ENCODE results near the gene LRRN4CL.
"Not testable (repeated sequence)": the region's sequence is repeated elsewhere in the genome, so short reads cannot be mapped to it uniquely, and the experiment has no call there.

The LRRN4CL gene

GRCh38 chr11:62675415-62675814 is 13.9 kb downstream of the LRRN4CL start:
- DNase-seq (ENCODE audit: low read depth) = not testable (repeated sequence)

GRCh38 chr11:62673196-62673525 is 16.2 kb downstream of the LRRN4CL start:
- no peak for DNase-seq (ENCODE audit: low read depth)

DNA sequence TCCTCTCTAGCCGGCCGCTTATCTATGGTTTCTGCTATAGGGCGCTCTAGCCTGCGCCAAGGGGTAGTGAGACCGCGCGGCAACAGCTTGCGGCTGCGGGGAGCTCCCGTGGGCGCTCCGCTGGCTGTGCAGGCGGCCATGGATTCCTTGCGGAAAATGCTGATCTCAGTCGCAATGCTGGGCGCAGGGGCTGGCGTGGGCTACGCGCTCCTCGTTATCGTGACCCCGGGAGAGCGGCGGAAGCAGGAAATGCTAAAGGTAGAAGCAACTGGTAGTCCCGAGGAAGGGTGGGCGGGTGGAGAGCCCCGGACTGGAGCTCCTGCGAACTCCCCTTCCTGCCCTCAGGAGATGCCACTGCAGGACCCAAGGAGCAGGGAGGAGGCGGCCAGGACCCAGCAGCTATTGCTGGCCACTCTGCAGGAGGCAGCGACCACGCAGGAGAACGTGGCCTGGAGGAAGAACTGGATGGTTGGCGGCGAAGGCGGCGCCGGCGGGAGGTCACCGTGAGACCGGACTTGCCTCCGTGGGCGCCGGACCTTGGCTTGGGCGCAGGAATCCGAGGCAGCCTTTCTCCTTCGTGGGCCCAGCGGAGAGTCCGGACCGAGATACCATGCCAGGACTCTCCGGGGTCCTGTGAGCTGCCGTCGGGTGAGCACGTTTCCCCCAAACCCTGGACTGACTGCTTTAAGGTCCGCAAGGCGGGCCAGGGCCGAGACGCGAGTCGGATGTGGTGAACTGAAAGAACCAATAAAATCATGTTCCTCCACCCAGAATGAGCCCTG is 17.5 kb downstream of the LRRN4CL start, which contains the start of the genes LBHD1 and UQCC3:
Gene LBHD1, minus strand, starts transcription at position 660 of the 782 bp plus-strand sequence. CDS start 2,236 bp downstream, outside the sequence.
Gene UQCC3, plus strand, starts transcription at position 66 of the 782 bp plus-strand sequence. Its CDS starts 73 bp downstream, at position 139.
- DNase-seq (ENCODE audit: low read depth) = peak; percentile 84

GRCh38 chr11:62671236-62671607 is 18.1 kb downstream of the LRRN4CL start:
- no peak for DNase-seq (ENCODE audit: low read depth)

GRCh38 chr11:62669420-62670161 is 19.7 kb downstream of the LRRN4CL start:
- DNase-seq (ENCODE audit: low read depth) = no peak

DNA sequence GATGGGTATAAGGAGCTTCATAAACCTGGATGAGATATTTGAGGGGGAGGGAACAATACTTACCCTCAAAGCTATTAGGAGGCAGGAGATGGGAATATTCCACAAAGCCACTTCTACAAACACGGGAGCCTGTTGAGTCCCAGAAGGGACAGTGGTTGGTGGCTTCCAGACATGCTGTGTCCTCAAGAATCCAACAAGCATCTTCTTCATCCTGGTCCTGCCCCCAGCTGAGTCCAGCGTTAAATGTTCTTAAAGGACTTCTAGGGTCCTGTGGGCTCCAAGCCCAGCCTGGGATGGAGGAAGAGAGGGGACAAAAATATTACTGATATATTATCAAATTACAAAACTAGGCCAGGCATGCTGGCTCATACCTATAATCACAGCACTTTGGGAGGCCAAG is 21.9 kb downstream of the LRRN4CL start:
- DNase-seq (ENCODE audit: low read depth) = no peak

DNA sequence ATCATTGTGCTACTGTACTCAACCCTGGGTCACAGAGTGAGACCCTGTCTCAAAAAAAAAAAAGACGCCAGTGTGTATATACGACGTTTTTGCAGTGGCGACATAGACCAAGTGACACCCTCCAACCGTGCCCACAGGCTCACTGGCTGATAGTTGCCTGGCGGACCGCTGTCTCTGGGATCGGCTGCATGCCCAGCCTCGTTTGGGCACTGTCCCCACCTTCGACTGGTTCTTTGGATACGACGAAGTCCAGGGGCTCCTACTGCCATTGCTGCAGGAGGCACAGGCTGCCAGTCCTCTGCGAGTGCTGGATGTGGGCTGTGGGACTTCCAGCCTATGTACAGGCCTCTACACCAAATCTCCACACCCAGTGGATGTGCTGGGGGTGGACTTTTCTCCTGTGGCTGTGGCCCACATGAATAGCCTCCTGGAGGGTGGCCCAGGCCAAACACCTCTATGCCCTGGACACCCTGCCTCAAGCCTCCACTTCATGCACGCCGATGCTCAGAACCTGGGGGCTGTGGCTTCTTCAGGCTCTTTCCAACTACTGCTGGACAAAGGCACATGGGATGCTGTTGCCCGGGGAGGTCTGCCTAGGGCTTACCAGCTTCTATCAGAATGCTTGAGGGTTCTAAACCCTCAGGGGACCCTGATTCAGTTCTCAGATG is 22.9 kb downstream of the LRRN4CL start:
- DNase-seq (ENCODE audit: low read depth) = no peak

GRCh38 chr11:62665599-62666258 is 23.6 kb downstream of the LRRN4CL start:
- DNase-seq (ENCODE audit: low read depth) = peak; percentile 61

- peak; percentile 95 for DNase-seq (ENCODE audit: low read depth)
Observed at GRCh38 chr11:62665075-62665598, 24.2 kb downstream of the LRRN4CL start, which contains the start of the genes C11orf98 and CSKMT. TSS of gene C11orf98 (minus strand) at chr11:62665210. CDS start at chr11:62665169, 41 bp downstream. TSS of gene CSKMT (plus strand) at chr11:62665312. CDS start at chr11:62665880, 568 bp downstream.

DNA sequence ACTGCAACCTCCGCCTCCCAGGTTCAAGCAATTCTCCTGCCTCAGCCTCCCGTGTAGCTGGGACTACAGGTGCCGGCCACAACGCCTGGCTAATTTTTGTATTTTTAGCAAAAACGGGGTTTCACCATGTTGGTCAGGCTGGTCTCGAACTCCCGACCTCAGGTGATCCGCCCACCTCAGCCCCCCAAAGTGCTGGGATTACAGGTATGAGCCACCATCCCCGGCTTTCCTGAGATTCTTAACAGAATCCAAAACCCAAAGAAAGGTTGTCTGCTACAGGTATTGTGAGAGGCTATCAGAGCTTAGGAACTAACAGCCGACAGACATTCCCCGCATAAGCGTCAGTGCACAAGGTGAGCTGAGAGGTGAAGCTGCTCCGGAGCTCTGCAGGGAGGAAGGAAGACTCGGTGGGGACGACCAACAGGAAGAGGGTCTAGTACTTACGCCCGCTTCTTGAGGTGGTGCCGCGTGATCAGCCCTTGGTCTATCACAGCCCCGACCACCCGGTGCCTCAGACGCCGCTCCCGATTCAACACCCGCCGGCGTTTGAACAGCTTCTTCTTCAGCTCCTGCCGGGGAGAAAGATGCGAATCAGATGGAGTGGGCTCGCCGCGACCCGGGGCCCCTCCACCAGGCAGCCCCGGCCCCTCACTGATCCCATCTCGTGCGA is 24.8 kb downstream of the LRRN4CL start:
- DNase-seq (ENCODE audit: low read depth) = peak; percentile 44

- no peak for DNase-seq (ENCODE audit: low read depth)
Observed at GRCh38 chr11:62656796-62657429, 32.4 kb downstream of the LRRN4CL start.

GRCh38 chr11:62654297-62654696 is 35.0 kb downstream of the LRRN4CL start:
- DNase-seq (ENCODE audit: low read depth) = no peak

DNA sequence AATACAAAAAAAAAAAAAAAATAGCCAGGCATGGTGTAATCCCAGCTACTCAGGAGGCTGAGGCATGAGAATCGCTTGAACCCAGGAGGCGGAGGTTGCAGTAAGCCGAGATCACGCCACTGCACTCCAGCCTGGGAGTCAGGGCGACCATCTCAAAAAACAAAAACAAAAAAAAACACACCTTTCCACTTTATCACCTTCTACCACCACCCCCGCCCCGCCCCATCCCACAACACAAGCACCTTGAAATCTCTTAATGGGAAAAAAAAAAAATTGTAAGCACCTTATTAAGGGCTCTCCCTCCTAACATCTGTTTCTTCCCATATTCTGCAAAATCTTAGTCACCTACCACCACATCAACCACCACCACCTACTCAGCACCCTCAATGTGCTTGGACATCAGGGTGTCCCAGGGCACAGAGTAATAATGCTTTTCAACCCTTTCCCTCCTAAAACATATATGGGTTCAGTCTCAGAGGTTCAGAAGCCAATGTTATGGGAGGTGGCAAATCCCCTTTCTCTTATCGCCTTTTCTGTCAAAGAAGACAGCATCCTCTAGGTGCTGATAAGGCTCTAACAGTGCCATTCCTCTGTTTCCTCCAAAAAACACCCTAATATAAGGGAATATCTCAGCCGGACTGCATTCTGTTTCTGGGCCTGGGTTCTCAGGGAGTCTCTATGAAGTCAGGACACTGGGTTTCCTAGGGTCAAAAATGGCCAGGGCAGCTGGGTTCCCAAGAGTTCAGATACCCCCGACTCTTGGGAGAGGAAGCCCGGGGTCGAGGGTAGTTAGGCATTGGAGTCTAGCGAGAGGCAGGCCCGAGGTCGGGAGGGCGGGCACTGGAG is 36.9 kb downstream of the LRRN4CL start:
- no peak for DNase-seq (ENCODE audit: low read depth)

GRCh38 chr11:62650283-62650682 is 39.0 kb downstream of the LRRN4CL start:
- not testable (repeated sequence) for DNase-seq (ENCODE audit: low read depth)

DNA sequence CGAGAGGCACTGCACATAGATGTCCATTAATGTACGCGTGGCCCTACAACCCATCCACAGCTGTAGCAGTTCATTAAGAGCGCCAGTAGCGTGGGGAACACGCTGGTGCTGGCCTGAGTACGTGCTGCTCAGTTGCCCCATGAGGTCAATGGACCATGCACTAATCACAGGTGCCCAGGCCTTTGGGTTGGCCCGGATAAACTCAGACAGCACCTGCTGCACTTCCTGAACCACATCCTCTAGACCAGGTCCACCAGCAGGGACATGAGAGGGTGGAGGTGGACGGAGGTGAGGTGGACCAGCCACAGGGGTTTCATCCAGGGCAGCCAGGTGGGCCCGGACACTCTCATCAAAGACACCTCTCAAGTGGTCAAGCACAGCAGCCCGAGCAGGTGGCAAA is 39.8 kb downstream of the LRRN4CL start:
- no peak for DNase-seq (ENCODE audit: low read depth)

GRCh38 chr11:62648967-62649364 is 40.4 kb downstream of the LRRN4CL start:
- DNase-seq (ENCODE audit: low read depth) = no peak

DNA sequence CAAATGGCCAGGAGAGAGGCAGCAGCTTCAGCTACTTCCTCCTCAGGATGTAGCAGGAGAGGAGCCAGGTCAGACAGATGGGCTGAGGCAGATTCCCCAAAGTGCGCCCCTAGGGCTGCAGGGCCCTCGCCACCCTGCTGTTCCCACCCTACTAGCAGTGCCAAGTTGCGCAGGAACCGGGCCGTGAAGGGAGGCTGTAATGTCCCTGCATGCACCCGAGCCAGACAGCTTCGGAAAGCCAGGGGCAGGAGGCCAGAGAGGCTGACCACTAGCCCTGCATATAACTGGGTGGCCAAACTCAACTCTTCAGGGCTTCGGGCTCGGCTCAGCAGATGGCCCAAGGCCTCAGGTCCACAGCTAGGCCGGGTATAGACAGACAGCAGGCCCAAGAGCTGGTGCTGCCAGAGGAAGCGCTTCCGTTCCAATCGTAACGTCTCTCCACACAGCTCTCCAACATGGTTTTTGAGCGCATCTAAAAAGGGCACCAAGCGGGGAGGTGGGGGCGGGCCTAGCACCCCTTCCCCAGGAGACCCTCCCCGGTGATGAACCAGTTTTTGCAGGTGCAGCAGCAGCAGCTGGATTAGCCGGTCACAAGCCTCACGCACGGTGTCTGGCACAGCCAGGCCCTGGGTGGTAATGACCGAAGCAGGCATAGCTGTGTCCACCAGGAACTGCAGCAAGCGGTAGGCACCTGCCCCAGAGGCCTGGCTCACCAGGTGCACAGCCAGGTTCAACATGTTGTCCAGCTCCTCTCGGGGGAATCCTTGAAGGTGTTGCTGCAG is 41.0 kb downstream of the LRRN4CL start:
- no peak for DNase-seq (ENCODE audit: low read depth)

DNA sequence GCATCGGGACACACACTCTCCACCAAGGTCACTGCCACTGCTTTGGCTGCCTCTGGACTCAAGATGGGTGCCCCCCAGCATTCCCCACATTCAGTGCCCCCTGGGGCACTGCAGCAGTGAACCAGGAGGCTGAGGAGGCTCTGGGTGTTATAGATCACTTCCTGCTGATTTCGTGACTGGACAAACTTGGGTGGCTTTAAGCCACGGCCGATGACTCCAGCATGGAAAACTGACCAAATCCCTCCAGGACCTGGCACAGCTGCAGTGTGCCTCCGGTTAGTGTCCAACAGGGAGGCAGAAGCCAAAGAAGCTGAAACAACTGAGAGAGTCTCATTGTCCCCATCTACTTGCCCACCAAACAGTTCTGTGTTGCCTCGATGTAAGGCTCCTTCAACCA is 41.7 kb downstream of the LRRN4CL start:
- no peak for DNase-seq (ENCODE audit: low read depth)
